OCI-LY3 (cell line): ENCODE results near the gene ATP6V1G2.

Experiments used
- EZH2phosphoT487 ChIP-seq: fragments of 200-600 bp; shearing (Covaris generic); IDR thresholded peaks from 2 replicates; pipeline ENCODE4 v1.6.1; 2018; ENCODE audit warnings: antibody characterized with exemption, mixed run types, low read depth
- TF ChIP-seq, protein P1 (sequence below): fragments of 200-600, 300-600 bp; sonication (generic); IDR thresholded peaks from 2 replicates; pipeline ENCODE4 v1.5.1; 2014; ENCODE audit warnings: antibody characterized with exemption, low read length, low read depth

DNA sequence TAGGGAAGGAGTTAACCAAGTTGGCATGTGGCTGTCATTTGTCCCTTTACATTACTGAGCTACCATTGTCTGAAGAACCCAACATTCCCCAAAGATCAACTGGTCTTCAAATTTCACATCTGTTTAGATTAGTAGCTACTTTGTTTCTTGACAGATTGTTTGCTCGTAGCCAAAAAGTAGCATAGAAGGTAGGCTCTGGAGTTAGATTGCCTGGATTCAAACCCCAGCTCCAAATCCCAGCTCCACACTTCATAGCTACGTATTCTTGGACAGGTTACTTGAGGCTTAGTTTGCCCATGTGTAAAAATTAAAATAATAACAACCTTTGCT, 2.1 kb upstream of the ATP6V1G2 start:
- TF ChIP-seq, protein P1, sequence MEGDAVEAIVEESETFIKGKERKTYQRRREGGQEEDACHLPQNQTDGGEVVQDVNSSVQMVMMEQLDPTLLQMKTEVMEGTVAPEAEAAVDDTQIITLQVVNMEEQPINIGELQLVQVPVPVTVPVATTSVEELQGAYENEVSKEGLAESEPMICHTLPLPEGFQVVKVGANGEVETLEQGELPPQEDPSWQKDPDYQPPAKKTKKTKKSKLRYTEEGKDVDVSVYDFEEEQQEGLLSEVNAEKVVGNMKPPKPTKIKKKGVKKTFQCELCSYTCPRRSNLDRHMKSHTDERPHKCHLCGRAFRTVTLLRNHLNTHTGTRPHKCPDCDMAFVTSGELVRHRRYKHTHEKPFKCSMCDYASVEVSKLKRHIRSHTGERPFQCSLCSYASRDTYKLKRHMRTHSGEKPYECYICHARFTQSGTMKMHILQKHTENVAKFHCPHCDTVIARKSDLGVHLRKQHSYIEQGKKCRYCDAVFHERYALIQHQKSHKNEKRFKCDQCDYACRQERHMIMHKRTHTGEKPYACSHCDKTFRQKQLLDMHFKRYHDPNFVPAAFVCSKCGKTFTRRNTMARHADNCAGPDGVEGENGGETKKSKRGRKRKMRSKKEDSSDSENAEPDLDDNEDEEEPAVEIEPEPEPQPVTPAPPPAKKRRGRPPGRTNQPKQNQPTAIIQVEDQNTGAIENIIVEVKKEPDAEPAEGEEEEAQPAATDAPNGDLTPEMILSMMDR = no peak
- TF ChIP-seq EZH2phosphoT487 = no peak
